HCT116 (cell line): ENCODE measurements around the gene TUNAR.

ENCODE experiments used
- CBX3 ChIP-seq: IDR thresholded peaks from 2 replicates; pipeline ENCODE4 v1.6.1; 2012; ENCODE audit warnings: low read depth
- CEBPB ChIP-seq: IDR thresholded peaks from 2 replicates; pipeline ENCODE4 v1.6.1; 2012; ENCODE audit warnings: low read depth
- CTCF ChIP-seq, 3 experiments: fragments of 200-600 bp in 1 of 3; sonication (generic) in 1 of 3; IDR thresholded peaks in 2 of 3; conservative IDR thresholded peaks in 1 of 3; 2 replicates each; pipeline ENCODE4 v1.5.1; 2012 to 2017; ENCODE audit warnings: low read depth in 2 of 3, low read length in 2 of 3, antibody characterized with exemption in 1 of 3, borderline replicate concordance in 1 of 3, control low read depth in 1 of 3, mild to moderate bottlenecking in 1 of 3, mixed read lengths in 1 of 3, mixed run types in 1 of 3, moderate library complexity in 1 of 3; ENCODE audit not compliant: insufficient read depth in 1 of 3
- EZH2phosphoT487 ChIP-seq: fragments of 200-600 bp; IDR thresholded peaks from 2 replicates; pipeline ENCODE4 v1.6.1; 2018; ENCODE audit warnings: antibody characterized with exemption, borderline replicate concordance
- FOSL1 ChIP-seq: IDR thresholded peaks from 2 replicates; pipeline ENCODE4 v1.6.1; 2012; ENCODE audit warnings: low read depth
- JUND ChIP-seq: IDR thresholded peaks from 2 replicates; pipeline ENCODE4 v1.6.1; 2012
- POLR2A ChIP-seq: IDR thresholded peaks from 2 replicates; pipeline ENCODE4 v1.7.0; 2011; ENCODE audit warnings: borderline replicate concordance; ENCODE audit not compliant: insufficient read depth, insufficient read length; ENCODE audit errors: extremely low read depth
- POLR2AphosphoS5 ChIP-seq: IDR thresholded peaks from 2 replicates; pipeline ENCODE4 v1.6.1; 2011; ENCODE audit warnings: mild to moderate bottlenecking, low read depth, low read length, moderate library complexity
- REST ChIP-seq: IDR thresholded peaks from 2 replicates; pipeline ENCODE4 v1.6.1; 2012; ENCODE audit warnings: low read depth
- SRF ChIP-seq: IDR thresholded peaks from 2 replicates; pipeline ENCODE4 v1.6.1; 2012; ENCODE audit warnings: low read depth
- YY1 ChIP-seq: IDR thresholded peaks from 2 replicates; pipeline ENCODE4 v1.6.1; 2011; ENCODE audit warnings: low read length, low read depth, moderate library complexity, mild to moderate bottlenecking; ENCODE audit not compliant: insufficient replicate concordance; ENCODE audit errors: extremely low read depth
- ZBTB33 ChIP-seq: IDR thresholded peaks from 2 replicates; pipeline ENCODE4 v1.6.1; 2011; ENCODE audit warnings: mild to moderate bottlenecking, low read length, moderate library complexity; ENCODE audit not compliant: insufficient replicate concordance; ENCODE audit errors: extremely low read depth
- ZFX ChIP-seq: fragments of 450-650 bp; IDR thresholded peaks from 2 replicates; pipeline ENCODE4 v1.6.1; 2017
- TF ChIP-seq, protein P1 (sequence below): IDR thresholded peaks from 2 replicates; pipeline ENCODE4 v1.6.1; 2012

DNA sequence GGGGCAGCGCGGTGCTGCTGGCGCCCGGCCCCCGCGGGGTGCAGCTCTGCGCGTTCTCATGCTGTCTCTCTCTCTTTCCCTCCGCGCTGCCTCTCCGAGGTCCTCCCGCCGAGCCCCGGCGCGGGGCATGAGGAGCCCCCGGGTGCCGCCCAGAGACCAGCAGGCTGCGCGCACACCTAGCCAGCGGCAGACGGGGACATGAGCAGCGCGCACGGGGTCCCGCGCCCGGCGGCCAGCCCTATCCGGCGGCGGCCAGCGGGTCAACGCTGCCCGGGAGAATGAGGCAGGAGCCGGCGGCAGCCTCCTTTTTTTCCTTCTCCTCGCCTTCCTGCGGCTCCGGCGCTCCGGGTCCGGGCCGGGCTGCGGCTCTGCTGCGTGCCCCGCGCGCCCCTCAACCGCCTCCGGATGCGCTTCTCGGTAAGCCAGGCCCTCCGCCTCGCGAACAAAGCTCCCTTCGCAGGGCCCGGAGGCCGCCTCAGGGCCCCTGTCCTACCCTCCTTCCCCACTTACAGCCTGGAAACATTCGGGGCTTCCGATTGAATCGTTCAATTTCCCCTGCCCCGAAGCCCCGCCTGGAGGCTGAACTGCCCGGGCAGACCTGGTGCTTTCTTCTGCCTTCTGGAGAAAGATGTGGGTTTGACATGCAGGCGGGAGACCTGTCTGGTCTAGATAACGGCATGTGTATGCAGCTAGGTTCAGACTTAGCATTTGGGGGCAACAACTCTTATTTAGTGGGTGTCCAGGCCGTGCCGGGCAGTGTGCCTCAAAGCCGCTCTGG is at the start of gene TUNAR:
- TF ChIP-seq POLR2AphosphoS5 (no peak), EZH2phosphoT487 (no peak), YY1 (no peak), CTCF (IDR thresholded peaks at IDR 0.05 in 2 of 3, conservative IDR thresholded peaks at IDR 0.05 in 1 of 3; ENCODE audit: borderline replicate concordance in 1 of 3, insufficient read depth in 1 of 3, low read depth in 2 of 3, low read length in 2 of 3) (no peak), POLR2A (no peak), SRF (no peak), CBX3 (no peak), CEBPB (no peak), ZBTB33 (no peak), JUND (no peak), FOSL1 (no peak), ZFX (no peak), REST (no peak)
- TF ChIP-seq, protein P1, sequence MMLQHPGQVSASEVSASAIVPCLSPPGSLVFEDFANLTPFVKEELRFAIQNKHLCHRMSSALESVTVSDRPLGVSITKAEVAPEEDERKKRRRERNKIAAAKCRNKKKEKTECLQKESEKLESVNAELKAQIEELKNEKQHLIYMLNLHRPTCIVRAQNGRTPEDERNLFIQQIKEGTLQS: no peak
